HUES6 (cell line): ENCODE results near the gene SPATA31A3.
"Not testable (repeated sequence)": the region's sequence is repeated elsewhere in the genome, so short reads cannot be mapped to it uniquely, and the experiment has no call there.

Experiments
- H3K27ac ChIP-seq: 2 replicates; pipeline ENCODE4 v1.7.0; 2013; ENCODE audit warnings: low read depth, mild to moderate bottlenecking, low read length, inconsistent platforms
- H3K27me3 ChIP-seq: 2 replicates; pipeline ENCODE4 v1.6.1; 2013; ENCODE audit warnings: low read length; ENCODE audit not compliant: control insufficient read depth, insufficient read depth
- H3K36me3 ChIP-seq: 2 replicates; pipeline ENCODE4 v1.6.1; 2013; ENCODE audit warnings: low read length; ENCODE audit not compliant: control insufficient read depth, insufficient read depth
- H3K4me1 ChIP-seq: 2 replicates; pipeline ENCODE4 v1.6.1; 2013; ENCODE audit warnings: low read length; ENCODE audit not compliant: control insufficient read depth, insufficient read depth
- H3K4me3 ChIP-seq: 2 replicates; pipeline ENCODE4 v1.5.1; 2013; ENCODE audit warnings: low read depth, low read length
- H3K9ac ChIP-seq: one replicate; pipeline ENCODE4 v1.6.1; 2013; ENCODE audit warnings: mild to moderate bottlenecking, low read length
- H3K9me3 ChIP-seq: 2 replicates; pipeline ENCODE4 v1.6.1; 2013; ENCODE audit warnings: low read depth, low read length; ENCODE audit not compliant: control insufficient read depth, insufficient read depth

SPATA31A3 gene

GRCh38 chr9:66992450-66992849, at the start of gene SPATA31A3:
TSS of gene SPATA31A3 (minus strand) at chr9:66992550. CDS start at chr9:66992521, 29 bp downstream.
- H3K9me3 ChIP-seq, H3K9ac ChIP-seq, H3K4me3 ChIP-seq, H3K36me3 ChIP-seq, H3K27me3 ChIP-seq, H3K4me1 ChIP-seq, H3K27ac ChIP-seq: not testable (repeated sequence)

- not testable (repeated sequence) for H3K4me1 ChIP-seq, H3K27ac ChIP-seq, H3K27me3 ChIP-seq, H3K4me3 ChIP-seq, H3K36me3 ChIP-seq, H3K9me3 ChIP-seq, H3K9ac ChIP-seq
Observed at GRCh38 chr9:66952576-66952975, 39.8 kb downstream of the SPATA31A3 start.

- H3K27me3 ChIP-seq, H3K36me3 ChIP-seq, H3K27ac ChIP-seq, H3K4me1 ChIP-seq, H3K4me3 ChIP-seq, H3K9me3 ChIP-seq, H3K9ac ChIP-seq: not testable (repeated sequence)
Observed at GRCh38 chr9:66942400-66943155, 49.8 kb downstream of the SPATA31A3 start.

GRCh38 chr9:66939878-66940830, 52.2 kb downstream of the SPATA31A3 start:
- not testable (repeated sequence) for H3K27me3 ChIP-seq, H3K9ac ChIP-seq, H3K9me3 ChIP-seq, H3K4me3 ChIP-seq, H3K27ac ChIP-seq, H3K4me1 ChIP-seq, H3K36me3 ChIP-seq

GRCh38 chr9:66938322-66938721, 54.0 kb downstream of the SPATA31A3 start:
- not testable (repeated sequence) for H3K27ac ChIP-seq, H3K27me3 ChIP-seq, H3K9me3 ChIP-seq, H3K36me3 ChIP-seq, H3K4me3 ChIP-seq, H3K4me1 ChIP-seq, H3K9ac ChIP-seq

- not testable (repeated sequence) for H3K4me3 ChIP-seq
Observed at GRCh38 chr9:66937662-66938061, 54.7 kb downstream of the SPATA31A3 start.

More at GRCh38 chr9:66937662-66938061, 54.7 kb downstream of the SPATA31A3 start:
- H3K27me3 ChIP-seq, H3K4me1 ChIP-seq, H3K36me3 ChIP-seq, H3K9ac ChIP-seq, H3K9me3 ChIP-seq, H3K27ac ChIP-seq: not testable (repeated sequence)
